Stimulated activated CD8-positive, alpha-beta memory T cell treated with anti-CD3 and anti-CD28 coated beads, Interleukin-12 subunit alpha, Interleukin-12 subunit beta, amount 100 ng/mL, for 24 hours (primary cell): Measurements from ENCODE around the gene TYW3.

ENCODE experiments used
- DNase-seq: peaks from one replicate; pipeline ENCODE4 v3.0.0-alpha.2; 2020; ENCODE audit errors: extremely low read depth

TYW3 gene

GRCh38 chr1:74790453-74790852 is 57.5 kb downstream of the TYW3 start:
- DNase-seq = no peak

GRCh38 chr1:74791491-74791890 is 58.5 kb downstream of the TYW3 start:
- no peak for DNase-seq

DNA sequence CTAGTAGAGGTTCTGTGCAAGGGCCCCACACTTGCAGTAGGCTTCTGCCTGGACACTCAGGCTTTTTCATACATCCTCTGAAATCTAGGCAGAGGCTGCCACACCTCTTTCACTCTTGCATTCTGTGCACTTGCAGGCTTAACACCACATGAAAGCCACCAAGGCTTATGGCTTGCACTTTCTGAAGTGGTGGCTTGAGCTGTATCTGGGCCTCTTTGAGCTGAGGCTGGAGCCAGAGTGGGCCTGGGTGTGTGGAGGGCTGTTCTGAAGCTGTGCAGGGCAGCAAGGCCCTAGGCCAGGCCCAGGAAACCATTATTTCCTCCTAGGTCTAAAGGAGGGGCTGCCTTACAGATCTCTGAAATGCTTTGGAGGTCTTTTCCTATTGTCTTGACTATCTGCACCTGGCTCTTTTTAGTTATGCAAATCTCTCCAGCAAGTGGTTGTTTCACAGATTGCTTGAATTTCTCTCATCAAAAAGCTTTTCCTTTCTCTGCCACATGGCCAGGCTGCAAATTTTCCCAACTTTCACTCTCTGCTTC is 66.2 kb downstream of the TYW3 start:
- DNase-seq = no peak

GRCh38 chr1:74811436-74812179 is 78.7 kb downstream of the TYW3 start:
- DNase-seq = no peak

DNA sequence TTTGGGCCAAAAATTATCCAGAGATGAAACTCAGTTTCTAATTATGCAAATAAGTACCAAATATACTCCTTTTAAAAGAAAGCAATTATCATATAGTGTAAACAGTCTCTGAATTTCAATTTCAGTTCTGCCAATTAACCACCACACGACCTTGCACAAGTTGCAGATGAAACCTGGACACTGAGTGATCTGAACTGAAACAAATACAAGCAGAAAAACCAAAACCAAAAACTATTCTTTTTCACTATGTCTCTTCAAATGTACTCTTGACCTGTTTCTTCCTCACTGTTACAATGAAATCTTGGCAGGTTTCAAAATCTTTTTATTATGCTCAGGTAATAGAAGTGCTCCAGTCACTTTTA is 79.2 kb downstream of the TYW3 start:
- no peak for DNase-seq
